GM10847 (cell line): ENCODE measurements around the gene ALB.

Experiments used
- POLR2A ChIP-seq: IDR thresholded peaks from 2 replicates; pipeline ENCODE4 v1.6.1; 2011; ENCODE audit not compliant: insufficient read length; ENCODE audit errors: extremely low read depth

The ALB gene

DNA sequence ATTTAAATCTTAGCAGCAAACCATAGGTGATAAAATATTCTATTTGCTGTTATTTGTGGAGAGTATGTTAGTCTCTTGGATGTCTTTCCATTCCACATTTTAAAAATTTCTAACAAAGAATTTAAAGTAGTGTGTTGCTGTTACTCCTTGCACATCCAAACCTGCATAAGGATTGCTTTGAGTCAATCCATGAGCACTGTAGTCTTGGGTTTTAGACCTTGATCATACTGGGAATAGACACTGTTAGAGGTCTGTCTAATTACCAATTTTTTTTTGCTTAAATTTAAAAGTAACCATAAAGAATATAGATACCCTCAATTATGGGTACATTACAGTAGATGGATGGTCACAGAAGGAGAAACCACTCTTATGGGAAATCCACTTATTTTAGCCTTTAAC lies 33.5 kb downstream of the ALB start:
- TF ChIP-seq POLR2A, result no peak

DNA sequence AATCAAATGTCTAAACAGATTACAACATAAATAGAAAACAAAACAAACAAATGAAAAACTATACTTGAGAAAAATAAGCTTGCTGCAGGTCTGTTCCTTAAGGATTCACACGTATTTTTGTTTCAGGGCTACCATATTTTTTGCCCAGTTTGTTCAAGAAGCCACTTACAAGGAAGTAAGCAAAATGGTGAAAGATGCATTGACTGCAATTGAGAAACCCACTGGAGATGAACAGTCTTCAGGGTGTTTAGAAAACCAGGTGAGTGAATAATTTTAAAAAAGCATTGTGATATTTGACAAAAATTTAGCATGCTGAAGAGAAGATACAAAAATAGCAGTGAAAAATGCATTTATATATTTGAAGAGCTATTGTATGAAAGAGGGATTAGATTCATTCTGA lies 34.0 kb downstream of the ALB start:
- TF ChIP-seq POLR2A, result no peak

DNA sequence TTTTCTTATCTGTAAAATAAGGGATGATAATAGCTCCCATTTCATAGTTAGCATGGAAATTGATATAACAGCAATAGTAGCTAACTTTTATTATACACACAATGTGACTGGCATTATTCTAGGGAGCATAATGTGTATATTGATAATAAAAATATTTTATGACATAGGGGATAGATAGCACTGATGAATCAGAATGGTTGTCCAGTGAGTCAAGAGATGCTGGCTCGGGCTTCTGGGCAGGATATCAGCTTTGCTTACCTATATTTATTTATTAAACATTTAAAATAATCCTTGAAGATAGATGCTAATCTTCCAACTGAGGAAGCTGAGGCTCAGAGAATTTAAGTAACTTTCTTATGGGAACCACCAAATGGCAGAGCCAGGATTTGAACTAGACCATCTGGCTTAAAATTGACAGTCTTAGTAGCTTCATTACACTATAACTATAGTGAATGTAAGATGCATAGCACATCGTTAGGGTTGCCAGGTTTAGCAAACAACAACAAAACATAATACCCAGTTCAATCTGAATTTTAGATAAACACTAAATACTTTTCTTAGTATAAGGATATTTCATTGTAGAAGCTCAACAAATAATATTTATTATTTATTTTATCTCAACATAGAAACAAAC lies 34.6 kb downstream of the ALB start:
- TF ChIP-seq POLR2A, result no peak

DNA sequence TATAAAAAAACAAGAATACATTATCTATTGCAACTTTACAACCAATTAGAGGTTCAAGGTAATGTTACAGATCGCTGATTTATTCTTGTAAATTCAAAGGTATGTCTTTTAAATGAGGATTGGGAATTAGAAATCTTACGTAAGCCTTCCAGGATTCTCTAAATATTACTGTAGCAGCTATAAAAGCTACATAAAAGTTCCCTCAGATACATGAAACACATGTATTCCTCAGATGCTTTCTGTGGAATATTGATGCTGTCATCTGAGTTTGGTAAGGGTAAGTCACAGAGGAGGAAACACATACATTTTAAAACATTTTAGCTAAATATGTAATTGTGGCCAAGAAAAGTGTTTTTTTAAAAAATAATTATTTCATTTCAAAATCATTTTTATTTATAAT lies 35.4 kb downstream of the ALB start:
- TF ChIP-seq POLR2A, result no peak

- no peak for TF ChIP-seq POLR2A
Measured at GRCh38 chr4:73439991-73440390, 35.9 kb downstream of the ALB start.

DNA sequence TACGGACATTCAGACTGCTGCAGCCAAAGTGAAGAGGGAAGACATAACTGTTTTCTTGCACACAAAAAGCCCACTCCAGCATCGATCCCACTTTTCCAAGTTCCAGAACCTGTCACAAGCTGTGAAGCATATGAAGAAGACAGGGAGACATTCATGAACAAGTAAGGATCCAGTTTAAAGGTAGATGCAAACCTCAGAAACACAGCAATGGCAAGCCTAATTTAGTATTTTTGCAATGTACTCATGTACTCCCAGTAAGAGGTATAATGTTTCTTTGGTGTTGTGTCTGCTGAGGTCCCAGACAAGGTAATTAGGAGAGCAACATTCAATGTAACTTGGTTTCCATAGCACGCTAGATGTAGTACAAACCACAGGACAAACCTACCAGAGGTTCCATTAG lies 36.6 kb downstream of the ALB start:
- no peak for TF ChIP-seq POLR2A

DNA sequence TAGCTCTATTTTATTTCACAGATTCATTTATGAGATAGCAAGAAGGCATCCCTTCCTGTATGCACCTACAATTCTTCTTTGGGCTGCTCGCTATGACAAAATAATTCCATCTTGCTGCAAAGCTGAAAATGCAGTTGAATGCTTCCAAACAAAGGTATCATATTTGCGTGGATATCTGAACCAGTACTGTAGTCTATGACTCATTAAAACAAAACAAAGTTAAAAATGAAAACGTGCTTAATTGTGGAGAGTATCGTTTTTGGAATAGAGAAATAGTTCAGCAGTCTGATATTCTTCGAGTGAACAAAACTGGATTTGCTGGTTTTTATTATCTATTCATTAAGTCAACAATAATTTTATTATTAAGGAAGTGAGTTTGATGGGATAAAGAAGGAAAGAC lies 38.2 kb downstream of the ALB start:
- no peak for TF ChIP-seq POLR2A

- TF ChIP-seq POLR2A, result no peak
Measured at GRCh38 chr4:73443224-73443623, 39.1 kb downstream of the ALB start.

GRCh38 chr4:73445383-73446335 lies 41.6 kb downstream of the ALB start:
- TF ChIP-seq POLR2A, result no peak

- no peak for TF ChIP-seq POLR2A
Measured at GRCh38 chr4:73446336-73446938, 42.4 kb downstream of the ALB start.

DNA sequence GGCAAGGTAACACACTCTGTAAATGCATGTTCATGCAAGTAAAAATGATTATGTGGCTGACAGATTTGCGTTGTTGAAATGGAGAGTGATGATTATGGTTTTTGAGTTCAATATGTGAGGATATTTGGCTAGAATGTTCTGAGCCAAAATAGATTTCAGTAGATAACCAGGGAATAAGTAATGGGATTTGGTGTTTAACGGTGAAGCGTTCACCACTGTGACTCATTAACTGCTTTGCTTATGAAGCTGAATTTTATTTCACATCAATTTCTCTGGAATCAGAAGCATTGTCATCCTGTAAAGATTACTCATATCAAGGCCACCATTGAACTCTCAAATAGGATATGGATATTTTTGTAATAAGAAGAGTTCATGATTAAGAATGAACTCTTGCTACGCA lies 43.6 kb downstream of the ALB start:
- TF ChIP-seq POLR2A, result no peak

GRCh38 chr4:73448448-73449203 lies 44.5 kb downstream of the ALB start:
- TF ChIP-seq POLR2A, result no peak

GRCh38 chr4:73450398-73451004 lies 46.4 kb downstream of the ALB start:
- no peak for TF ChIP-seq POLR2A

DNA sequence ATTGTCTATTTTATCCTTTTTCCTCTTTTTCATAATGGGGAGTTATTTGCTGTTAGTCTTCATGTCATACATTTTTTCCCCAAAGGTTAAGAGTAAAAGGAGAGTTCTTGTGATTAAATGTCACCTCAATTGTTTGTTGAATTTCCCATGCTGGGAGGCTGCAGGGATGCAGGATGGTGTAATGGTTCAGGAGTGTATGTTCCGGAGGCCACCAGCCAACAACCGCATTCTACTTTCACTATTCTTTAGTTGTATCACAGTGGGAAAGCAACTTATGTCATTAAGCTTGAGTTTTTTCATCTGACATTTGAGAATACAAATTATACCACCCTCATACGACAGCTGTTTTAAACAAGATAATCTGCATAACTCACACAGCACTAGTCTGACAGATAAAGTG lies 47.3 kb downstream of the ALB start:
- TF ChIP-seq POLR2A, result no peak
